GM23338 (cell line): ENCODE measurements around the gene RET. TPM values are rescaled to one million over a fixed set of nuclear protein-coding genes. Genes with fewer than 3 reads are reported as not detected.

ENCODE experiments used
- ATAC-seq: fragments of 200-7000 bp; cut with Tn5 transposase; 3 replicates; pipeline ENCODE4 v1.9.1; 2020
- DNase-seq: peaks from one replicate; pipeline ENCODE4 v3.0.0-alpha.2; 2015; ENCODE audit warnings: low spot score
- H2AFZ ChIP-seq: fragments of 200-600 bp; sonication (generic); 2 replicates; pipeline ENCODE4 v1.8.0; 2016; ENCODE audit warnings: antibody characterized with exemption, mild to moderate bottlenecking, moderate library complexity
- H3F3A ChIP-seq: fragments of 200-600 bp; sonication (generic); replicated peaks from 2 replicates; pipeline ENCODE4 v1.8.0; 2017; ENCODE audit warnings: antibody characterized with exemption, mixed run types, low read depth
- H3K27ac ChIP-seq: fragments of 200-600 bp; sonication (generic); 2 replicates; pipeline ENCODE4 v1.6.1; 2016; ENCODE audit warnings: low read depth
- H3K27me3 ChIP-seq: fragments of 200-600 bp; sonication (generic); 2 replicates; pipeline ENCODE4 v1.8.0; 2016; ENCODE audit warnings: mild to moderate bottlenecking, mixed run types, moderate library complexity; ENCODE audit not compliant: insufficient read depth
- H3K36me3 ChIP-seq: fragments of 200-600 bp; sonication (generic); 2 replicates; pipeline ENCODE4 v1.8.0; 2016; ENCODE audit warnings: mild to moderate bottlenecking; ENCODE audit not compliant: insufficient read depth
- H3K4me1 ChIP-seq: fragments of 200-600 bp; sonication (generic); 2 replicates; pipeline ENCODE4 v1.8.0; 2016; ENCODE audit warnings: mild to moderate bottlenecking, moderate library complexity; ENCODE audit not compliant: insufficient read depth
- H3K4me2 ChIP-seq: fragments of 200-600 bp; sonication (generic); 2 replicates; pipeline ENCODE4 v1.7.1; 2017; ENCODE audit warnings: mixed run types
- H3K4me3 ChIP-seq: fragments of 200-600 bp; sonication (generic); 2 replicates; pipeline ENCODE4 v1.6.1; 2016; ENCODE audit warnings: mixed run types
- H3K79me2 ChIP-seq: fragments of 200-600 bp; sonication (generic); replicated peaks from 2 replicates; pipeline ENCODE4 v1.8.0; 2017; ENCODE audit warnings: mild to moderate bottlenecking; ENCODE audit not compliant: insufficient read depth
- H3K9me2 ChIP-seq: fragments of 200-600 bp; sonication (generic); 2 replicates; pipeline ENCODE4 v1.8.0; 2017; ENCODE audit not compliant: insufficient read depth
- H4K20me1 ChIP-seq: fragments of 200-600 bp; sonication (generic); replicated peaks from 2 replicates; pipeline ENCODE4 v1.8.0; 2017; ENCODE audit warnings: mild to moderate bottlenecking; ENCODE audit not compliant: insufficient read depth
- H3K27ac Mint-ChIP-seq: 2 replicates; pipeline ENCODE4 v1.8.0; 2020; ENCODE audit warnings: inconsistent platforms, mild to moderate bottlenecking, moderate library complexity, mixed read lengths
- H3K27me3 Mint-ChIP-seq: 3 replicates; pipeline ENCODE4 v1.8.0; 2022; ENCODE audit warnings: low read depth, mild to moderate bottlenecking, moderate library complexity, mixed read lengths, inconsistent platforms; ENCODE audit not compliant: insufficient read depth, poor library complexity
- H3K36me3 Mint-ChIP-seq: 3 replicates; pipeline ENCODE4 v1.8.0; 2021; ENCODE audit warnings: low read depth, mild to moderate bottlenecking, inconsistent platforms, moderate library complexity, mixed read lengths
- H3K4me1 Mint-ChIP-seq: 3 replicates; pipeline ENCODE4 v1.8.0; 2020; ENCODE audit warnings: mild to moderate bottlenecking, inconsistent platforms, mixed read lengths
- H3K4me3 Mint-ChIP-seq: 3 replicates; pipeline ENCODE4 v1.8.0; 2021; ENCODE audit warnings: moderate library complexity, mild to moderate bottlenecking, inconsistent platforms, mixed read lengths
- H3K9me3 Mint-ChIP-seq: 3 replicates; pipeline ENCODE4 v1.8.0; 2020; ENCODE audit warnings: moderate library complexity, mild to moderate bottlenecking, inconsistent platforms, mixed read lengths
- CREB1 ChIP-seq: fragments of 250-450 bp; sonication (Bioruptor Pico); IDR thresholded peaks from 2 replicates; pipeline ENCODE4 v1.5.0; 2020; ENCODE audit warnings: low read depth, mild to moderate bottlenecking, moderate library complexity
- polyA plus RNA-seq: library from polyadenylated mRNA; unstranded; fragments of >200 nt; fragmentation: Nextera tagmentation; extraction: Ambion mirVana; gene quantifications from 2 replicates; pipeline ENCODE4 v1.2.1, GENCODE V29; 2016
- total RNA-seq: library from RNA; depleted of rRNA; stranded (reverse); fragments of >200 nt; shearing (Covaris generic); gene quantifications from 2 replicates; pipeline ENCODE4 v1.2.3, GENCODE V29; 2014
- TF ChIP-seq, protein P1 (sequence below): fragments of 250-450 bp; sonication (Bioruptor Pico); IDR thresholded peaks from 2 replicates; pipeline ENCODE4 v1.5.0; 2020; ENCODE audit warnings: mild to moderate bottlenecking, moderate library complexity
- TF ChIP-seq, protein P2 (sequence below): IDR thresholded peaks from one replicate; pipeline ENCODE4 v1.6.1; 2018; ENCODE audit warnings: antibody characterized with exemption; ENCODE audit not compliant: unreplicated experiment

The RET gene
- total and polyA plus RNA-seq, 2 experiments from 2014 or later = 5.5 to 9.8 TPM

- TF ChIP-seq, protein P1, sequence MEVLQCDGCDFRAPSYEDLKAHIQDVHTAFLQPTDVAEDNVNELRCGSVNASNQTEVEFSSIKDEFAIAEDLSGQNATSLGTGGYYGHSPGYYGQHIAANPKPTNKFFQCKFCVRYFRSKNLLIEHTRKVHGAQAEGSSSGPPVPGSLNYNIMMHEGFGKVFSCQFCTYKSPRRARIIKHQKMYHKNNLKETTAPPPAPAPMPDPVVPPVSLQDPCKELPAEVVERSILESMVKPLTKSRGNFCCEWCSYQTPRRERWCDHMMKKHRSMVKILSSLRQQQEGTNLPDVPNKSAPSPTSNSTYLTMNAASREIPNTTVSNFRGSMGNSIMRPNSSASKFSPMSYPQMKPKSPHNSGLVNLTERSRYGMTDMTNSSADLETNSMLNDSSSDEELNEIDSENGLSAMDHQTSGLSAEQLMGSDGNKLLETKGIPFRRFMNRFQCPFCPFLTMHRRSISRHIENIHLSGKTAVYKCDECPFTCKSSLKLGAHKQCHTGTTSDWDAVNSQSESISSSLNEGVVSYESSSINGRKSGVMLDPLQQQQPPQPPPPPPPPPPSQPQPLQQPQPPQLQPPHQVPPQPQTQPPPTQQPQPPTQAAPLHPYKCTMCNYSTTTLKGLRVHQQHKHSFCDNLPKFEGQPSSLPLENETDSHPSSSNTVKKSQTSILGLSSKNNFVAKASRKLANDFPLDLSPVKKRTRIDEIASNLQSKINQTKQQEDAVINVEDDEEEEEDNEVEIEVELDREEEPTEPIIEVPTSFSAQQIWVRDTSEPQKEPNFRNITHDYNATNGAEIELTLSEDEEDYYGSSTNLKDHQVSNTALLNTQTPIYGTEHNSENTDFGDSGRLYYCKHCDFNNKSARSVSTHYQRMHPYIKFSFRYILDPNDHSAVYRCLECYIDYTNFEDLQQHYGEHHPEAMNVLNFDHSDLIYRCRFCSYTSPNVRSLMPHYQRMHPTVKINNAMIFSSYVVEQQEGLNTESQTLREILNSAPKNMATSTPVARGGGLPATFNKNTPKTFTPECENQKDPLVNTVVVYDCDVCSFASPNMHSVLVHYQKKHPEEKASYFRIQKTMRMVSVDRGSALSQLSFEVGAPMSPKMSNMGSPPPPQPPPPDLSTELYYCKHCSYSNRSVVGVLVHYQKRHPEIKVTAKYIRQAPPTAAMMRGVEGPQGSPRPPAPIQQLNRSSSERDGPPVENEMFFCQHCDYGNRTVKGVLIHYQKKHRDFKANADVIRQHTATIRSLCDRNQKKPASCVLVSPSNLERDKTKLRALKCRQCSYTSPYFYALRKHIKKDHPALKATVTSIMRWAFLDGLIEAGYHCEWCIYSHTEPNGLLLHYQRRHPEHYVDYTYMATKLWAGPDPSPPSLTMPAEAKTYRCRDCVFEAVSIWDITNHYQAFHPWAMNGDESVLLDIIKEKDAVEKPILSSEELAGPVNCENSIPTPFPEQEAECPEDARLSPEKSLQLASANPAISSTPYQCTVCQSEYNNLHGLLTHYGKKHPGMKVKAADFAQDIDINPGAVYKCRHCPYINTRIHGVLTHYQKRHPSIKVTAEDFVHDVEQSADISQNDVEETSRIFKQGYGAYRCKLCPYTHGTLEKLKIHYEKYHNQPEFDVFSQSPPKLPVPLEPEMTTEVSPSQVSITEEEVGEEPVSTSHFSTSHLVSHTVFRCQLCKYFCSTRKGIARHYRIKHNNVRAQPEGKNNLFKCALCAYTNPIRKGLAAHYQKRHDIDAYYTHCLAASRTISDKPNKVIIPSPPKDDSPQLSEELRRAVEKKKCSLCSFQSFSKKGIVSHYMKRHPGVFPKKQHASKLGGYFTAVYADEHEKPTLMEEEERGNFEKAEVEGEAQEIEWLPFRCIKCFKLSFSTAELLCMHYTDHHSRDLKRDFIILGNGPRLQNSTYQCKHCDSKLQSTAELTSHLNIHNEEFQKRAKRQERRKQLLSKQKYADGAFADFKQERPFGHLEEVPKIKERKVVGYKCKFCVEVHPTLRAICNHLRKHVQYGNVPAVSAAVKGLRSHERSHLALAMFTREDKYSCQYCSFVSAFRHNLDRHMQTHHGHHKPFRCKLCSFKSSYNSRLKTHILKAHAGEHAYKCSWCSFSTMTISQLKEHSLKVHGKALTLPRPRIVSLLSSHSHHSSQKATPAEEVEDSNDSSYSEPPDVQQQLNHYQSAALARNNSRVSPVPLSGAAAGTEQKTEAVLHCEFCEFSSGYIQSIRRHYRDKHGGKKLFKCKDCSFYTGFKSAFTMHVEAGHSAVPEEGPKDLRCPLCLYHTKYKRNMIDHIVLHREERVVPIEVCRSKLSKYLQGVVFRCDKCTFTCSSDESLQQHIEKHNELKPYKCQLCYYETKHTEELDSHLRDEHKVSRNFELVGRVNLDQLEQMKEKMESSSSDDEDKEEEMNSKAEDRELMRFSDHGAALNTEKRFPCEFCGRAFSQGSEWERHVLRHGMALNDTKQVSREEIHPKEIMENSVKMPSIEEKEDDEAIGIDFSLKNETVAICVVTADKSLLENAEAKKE (CRISPR knock-in tag) = no peak
- TF ChIP-seq, protein P2, sequence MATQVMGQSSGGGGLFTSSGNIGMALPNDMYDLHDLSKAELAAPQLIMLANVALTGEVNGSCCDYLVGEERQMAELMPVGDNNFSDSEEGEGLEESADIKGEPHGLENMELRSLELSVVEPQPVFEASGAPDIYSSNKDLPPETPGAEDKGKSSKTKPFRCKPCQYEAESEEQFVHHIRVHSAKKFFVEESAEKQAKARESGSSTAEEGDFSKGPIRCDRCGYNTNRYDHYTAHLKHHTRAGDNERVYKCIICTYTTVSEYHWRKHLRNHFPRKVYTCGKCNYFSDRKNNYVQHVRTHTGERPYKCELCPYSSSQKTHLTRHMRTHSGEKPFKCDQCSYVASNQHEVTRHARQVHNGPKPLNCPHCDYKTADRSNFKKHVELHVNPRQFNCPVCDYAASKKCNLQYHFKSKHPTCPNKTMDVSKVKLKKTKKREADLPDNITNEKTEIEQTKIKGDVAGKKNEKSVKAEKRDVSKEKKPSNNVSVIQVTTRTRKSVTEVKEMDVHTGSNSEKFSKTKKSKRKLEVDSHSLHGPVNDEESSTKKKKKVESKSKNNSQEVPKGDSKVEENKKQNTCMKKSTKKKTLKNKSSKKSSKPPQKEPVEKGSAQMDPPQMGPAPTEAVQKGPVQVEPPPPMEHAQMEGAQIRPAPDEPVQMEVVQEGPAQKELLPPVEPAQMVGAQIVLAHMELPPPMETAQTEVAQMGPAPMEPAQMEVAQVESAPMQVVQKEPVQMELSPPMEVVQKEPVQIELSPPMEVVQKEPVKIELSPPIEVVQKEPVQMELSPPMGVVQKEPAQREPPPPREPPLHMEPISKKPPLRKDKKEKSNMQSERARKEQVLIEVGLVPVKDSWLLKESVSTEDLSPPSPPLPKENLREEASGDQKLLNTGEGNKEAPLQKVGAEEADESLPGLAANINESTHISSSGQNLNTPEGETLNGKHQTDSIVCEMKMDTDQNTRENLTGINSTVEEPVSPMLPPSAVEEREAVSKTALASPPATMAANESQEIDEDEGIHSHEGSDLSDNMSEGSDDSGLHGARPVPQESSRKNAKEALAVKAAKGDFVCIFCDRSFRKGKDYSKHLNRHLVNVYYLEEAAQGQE = no peak
- no peak for TF ChIP-seq CREB1 (CRISPR knock-in tag)
Measured at GRCh38 chr10:43048301-43049051, 28.4 kb upstream of the RET start (continued).

DNA sequence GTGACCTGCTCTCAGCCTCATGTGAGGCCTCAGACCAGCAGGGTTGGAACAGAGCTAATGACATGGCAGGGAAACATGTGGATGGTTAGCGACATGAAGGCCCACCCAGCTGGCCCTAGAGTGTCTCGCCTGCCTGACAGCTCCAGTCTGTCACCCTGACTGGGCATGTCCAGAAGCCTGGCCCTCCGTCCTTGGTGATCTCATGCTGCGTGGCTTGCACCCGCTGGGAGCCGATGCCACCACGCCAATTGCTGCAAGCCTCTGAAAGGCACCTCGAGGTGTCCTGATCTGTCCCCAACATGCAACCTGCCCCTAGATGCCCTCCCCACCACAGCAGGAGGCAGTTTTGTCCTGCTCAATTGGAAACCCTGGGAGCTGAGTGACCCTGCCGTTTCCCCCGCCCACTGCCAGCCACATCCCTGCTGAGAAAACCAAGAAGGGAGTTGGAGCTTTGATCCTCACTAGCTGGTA is 27.8 kb upstream of the RET start:
- Histone ChIP-seq H3K79me2 (no peaks in the 10 kb centered on the region), H3K27ac (no peak overlapping the region), H3K4me2 (no peak overlapping the region), H3K9me2 (no peaks in the 10 kb centered on the region), H2AFZ (no peak overlapping the region), H3K27me3 (no peaks in the 10 kb centered on the region), H4K20me1 (no peaks in the 10 kb centered on the region; the same call in 1 of the 2 replicates), H3K4me3 (no peak overlapping the region), H3F3A (no peaks in the 10 kb centered on the region), H3K36me3 (no peaks in the 10 kb centered on the region), H3K4me1 (peaks cover 3% of the 10 kb centered on the region)
- H3K4me1 Mint-ChIP-seq = peaks cover 19% of the 10 kb centered on the region
- no peak overlapping the region for H3K4me3 Mint-ChIP-seq
- no peak for ATAC-seq
- no peak for TF ChIP-seq CREB1 (CRISPR knock-in tag)
- H3K9me3 Mint-ChIP-seq = no peaks in the 10 kb centered on the region
- peaks cover 6% of the 10 kb centered on the region for H3K27me3 Mint-ChIP-seq
- H3K36me3 Mint-ChIP-seq = no peaks in the 10 kb centered on the region
- H3K27ac Mint-ChIP-seq = no peak overlapping the region
- no peak for DNase-seq
